RCC 7860 (cell line): Measurements from ENCODE around the gene CD244.
A peak's percentile ranks its signal among the peaks of the same experiment; 100 is the strongest.

Experiments used
- DNase-seq: peaks from one replicate; pipeline ENCODE4 v3.0.0-alpha.2; 2015; ENCODE audit warnings: low spot score
- FAIRE-seq: peaks from 2 replicates; lab custom pipeline; 2012; peaks lifted over from hg19 to GRCh38; lab: Jason Lieb, UNC

Gene CD244

GRCh38 chr1:160814856-160815255 is 47.8 kb downstream of the CD244 start:
- no peak for FAIRE-seq

GRCh38 chr1:160814316-160814715 is 48.4 kb downstream of the CD244 start:
- FAIRE-seq (no peak), DNase-seq (no peak)

More at GRCh38 chr1:160814856-160815255, 47.8 kb downstream of the CD244 start:
- no peak for DNase-seq

- FAIRE-seq: no peak
- peak; percentile 42 for DNase-seq
These were observed 49.5 kb downstream of the CD244 start for GRCh38 chr1:160813215-160813614.

GRCh38 chr1:160811147-160811546 is 51.5 kb downstream of the CD244 start:
- DNase-seq (no peak), FAIRE-seq (no peak)

GRCh38 chr1:160810486-160810885 is 52.2 kb downstream of the CD244 start:
- no peak for DNase-seq
- no peak for FAIRE-seq

GRCh38 chr1:160808289-160808688 is 54.4 kb downstream of the CD244 start:
- no peak for FAIRE-seq
- DNase-seq: no peak

GRCh38 chr1:160807738-160808137 is 54.9 kb downstream of the CD244 start:
- FAIRE-seq: no peak

GRCh38 chr1:160807247-160807646 is 55.4 kb downstream of the CD244 start:
- no peak for DNase-seq
- no peak for FAIRE-seq

More at GRCh38 chr1:160807738-160808137, 54.9 kb downstream of the CD244 start:
- no peak for DNase-seq

GRCh38 chr1:160806784-160807183 is 55.9 kb downstream of the CD244 start:
- FAIRE-seq (no peak), DNase-seq (no peak)

GRCh38 chr1:160806109-160806665 is 56.5 kb downstream of the CD244 start:
- FAIRE-seq (no peak), DNase-seq (no peak)

- DNase-seq (no peak), FAIRE-seq (no peak)
These were observed 60.7 kb downstream of the CD244 start for GRCh38 chr1:160801836-160802580.

GRCh38 chr1:160800645-160801408 is 61.9 kb downstream of the CD244 start:
- no peak for DNase-seq
- FAIRE-seq: no peak

- DNase-seq (no peak), FAIRE-seq (no peak)
These were observed 62.5 kb downstream of the CD244 start for GRCh38 chr1:160800142-160800541.

- FAIRE-seq: no peak
These were observed 63.0 kb downstream of the CD244 start for GRCh38 chr1:160799641-160800040.

GRCh38 chr1:160798439-160798838 is 64.2 kb downstream of the CD244 start:
- FAIRE-seq: no peak
- no peak for DNase-seq

More at GRCh38 chr1:160799641-160800040, 63.0 kb downstream of the CD244 start:
- no peak for DNase-seq

GRCh38 chr1:160797861-160798273 is 64.8 kb downstream of the CD244 start:
- no peak for FAIRE-seq

GRCh38 chr1:160797271-160797709 is 65.4 kb downstream of the CD244 start:
- no peak for FAIRE-seq
- no peak for DNase-seq

More at GRCh38 chr1:160797861-160798273, 64.8 kb downstream of the CD244 start:
- DNase-seq: no peak

- no peak for FAIRE-seq
- no peak for DNase-seq
These were observed 66.7 kb downstream of the CD244 start, which contains the start of gene LY9 for GRCh38 chr1:160795951-160796383. Gene LY9, plus strand, starts transcription at chr1:160796174. Its CDS starts 14 bp downstream, at chr1:160796188.

- FAIRE-seq: no peak
- DNase-seq: no peak
These were observed 68.3 kb downstream of the CD244 start for GRCh38 chr1:160794376-160794775.

GRCh38 chr1:160789702-160790611 is 72.7 kb downstream of the CD244 start:
- DNase-seq (no peak), FAIRE-seq (no peak)
